HG03342 (cell line): ENCODE results near the gene CCBE1.

Experiments used
- ATAC-seq: cut with Tn5 transposase; IDR thresholded peaks from one replicate; pipeline ENCODE4 v1.9.1; 2021; ENCODE audit warnings: mild to moderate bottlenecking, moderate library complexity; ENCODE audit not compliant: unreplicated experiment

CCBE1 gene

DNA sequence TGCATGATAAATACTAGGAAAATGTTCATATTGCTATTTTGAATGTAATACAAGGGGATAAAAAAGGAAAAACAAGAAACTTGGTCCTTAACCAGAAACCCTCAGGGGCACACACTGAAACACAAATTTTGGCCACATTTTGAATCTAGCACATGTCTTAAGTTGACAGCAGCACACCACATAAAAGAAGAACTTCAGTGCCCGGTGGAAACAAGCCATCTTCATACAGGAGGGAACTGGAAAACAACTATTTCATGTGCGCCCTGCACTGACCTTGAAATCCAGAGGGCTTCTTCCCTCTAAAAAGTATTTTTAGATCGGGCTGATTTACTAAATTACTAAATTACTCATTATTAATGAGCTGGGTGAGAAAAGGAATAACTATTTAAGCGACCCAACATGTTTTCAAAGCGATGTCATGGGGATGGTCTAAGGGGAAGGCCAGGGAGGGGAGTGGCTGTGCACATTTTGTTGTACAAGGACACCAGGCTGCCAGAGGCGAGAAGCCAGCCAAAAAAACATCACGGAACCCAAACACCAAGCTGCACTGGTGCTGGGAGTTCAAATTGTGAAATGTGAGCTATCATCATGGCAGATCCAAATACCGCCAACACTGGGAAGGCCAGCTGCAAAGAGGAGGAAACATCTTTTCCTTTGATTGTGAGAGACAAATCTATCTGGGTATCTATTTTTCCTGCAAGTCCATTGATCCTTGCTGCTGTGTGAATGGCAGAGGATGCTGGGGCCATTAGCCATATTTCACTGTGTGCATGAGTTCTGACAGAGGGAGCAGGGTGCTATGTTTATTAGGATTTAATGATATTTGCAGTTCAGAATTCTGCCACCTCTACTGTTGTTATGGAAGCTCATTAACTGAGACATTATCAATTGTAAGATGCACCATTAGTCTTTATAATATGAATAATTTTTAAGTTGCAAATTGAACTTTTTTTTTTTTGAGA is 187.5 kb downstream of the CCBE1 start:
- no peak for ATAC-seq

DNA sequence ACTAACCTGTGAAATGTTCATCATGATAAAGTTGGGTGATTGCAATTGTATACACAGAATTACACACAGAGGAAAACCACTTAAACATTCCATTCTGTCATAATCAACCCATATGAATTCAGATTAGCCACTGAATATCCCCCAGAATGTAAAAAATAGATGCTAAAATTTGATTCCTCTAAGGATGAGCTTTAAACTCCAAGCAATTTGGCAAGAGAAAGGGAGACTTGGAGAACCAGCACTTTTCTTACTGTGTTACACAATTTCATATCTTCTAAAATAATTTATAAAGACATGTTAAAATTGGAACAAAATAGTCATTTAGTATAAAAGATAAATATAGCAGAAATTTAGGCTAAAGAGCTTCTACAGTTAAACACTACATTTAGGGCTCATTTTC is 191.9 kb downstream of the CCBE1 start:
- ATAC-seq, result no peak

DNA sequence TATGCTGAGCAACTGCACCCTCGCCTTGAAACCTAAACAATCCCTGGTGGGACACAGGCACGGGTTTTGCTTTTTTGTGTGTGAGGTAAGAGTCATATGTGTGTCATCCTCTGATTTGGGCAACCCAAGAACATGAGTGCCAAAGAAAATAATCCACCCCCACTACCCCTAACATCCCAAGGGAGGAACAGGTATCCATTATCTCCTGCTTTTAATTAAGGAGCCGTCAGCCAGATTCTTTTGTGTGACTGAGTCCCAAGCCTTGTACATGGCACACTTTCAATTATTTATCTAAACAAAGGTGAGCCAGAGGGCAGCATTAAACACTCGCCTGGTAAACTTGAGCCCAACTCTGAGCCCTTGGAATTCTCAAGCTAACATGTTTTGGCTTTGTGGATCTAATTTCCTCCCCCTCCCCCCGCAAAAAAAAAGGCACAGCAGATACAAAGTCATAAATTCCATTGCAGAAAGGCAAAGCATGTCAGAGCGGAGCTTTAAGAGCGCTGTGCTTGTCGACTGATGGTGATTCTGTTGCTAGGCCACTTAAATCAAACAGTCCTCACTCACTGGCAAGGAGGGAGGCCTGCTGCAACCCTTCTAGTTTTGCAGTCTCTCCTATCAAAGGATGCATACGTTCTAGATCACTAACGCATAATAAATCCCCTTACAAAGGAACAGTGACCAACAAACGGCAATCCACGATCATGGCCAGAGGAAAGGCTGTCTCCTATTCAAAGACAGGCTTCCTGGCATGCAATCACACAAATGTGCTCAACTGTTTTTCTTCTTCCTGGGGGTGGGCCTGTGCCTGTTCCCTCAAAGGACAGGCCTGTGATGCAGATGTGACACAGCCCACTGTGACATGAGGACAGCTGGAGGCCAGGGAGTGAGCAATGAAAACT is 194.7 kb downstream of the CCBE1 start:
- ATAC-seq, result no peak

DNA sequence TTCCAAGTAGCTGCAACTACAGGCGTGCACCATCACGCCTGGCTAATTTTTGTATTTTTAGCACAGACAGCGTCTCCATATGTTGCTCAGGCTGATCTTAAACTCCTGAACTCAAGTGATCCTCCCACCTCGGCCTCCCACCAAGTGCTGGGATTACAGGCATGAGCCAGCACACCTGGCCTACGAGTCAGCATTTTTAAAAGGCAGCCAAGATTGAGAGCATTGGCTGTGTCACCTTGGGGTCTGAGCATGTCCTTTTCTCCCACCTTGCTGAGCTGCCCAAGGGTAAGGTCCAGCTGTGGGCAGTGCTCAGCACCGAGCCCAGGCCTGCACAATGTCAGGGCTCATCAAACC is 195.3 kb downstream of the CCBE1 start:
- no peak for ATAC-seq

DNA sequence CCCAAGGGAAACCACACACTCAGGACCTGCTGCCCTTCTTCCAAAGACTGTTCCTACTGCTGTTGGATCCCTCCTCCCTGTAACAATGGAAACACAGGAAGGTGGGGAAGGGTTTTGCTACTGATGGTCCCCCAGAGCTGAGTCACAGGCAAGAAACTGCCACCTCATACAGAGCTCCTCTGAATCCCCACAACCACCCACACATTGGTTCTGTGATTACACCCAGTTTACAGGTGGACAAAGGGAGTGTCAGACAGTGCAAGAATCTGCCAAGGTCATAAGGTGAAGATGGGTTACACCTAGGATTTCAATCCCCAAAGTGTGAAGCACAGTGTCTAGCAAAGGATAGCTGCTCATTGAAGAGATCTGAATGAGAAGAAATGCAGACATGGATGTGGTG is 196.5 kb downstream of the CCBE1 start:
- ATAC-seq, result no peak

DNA sequence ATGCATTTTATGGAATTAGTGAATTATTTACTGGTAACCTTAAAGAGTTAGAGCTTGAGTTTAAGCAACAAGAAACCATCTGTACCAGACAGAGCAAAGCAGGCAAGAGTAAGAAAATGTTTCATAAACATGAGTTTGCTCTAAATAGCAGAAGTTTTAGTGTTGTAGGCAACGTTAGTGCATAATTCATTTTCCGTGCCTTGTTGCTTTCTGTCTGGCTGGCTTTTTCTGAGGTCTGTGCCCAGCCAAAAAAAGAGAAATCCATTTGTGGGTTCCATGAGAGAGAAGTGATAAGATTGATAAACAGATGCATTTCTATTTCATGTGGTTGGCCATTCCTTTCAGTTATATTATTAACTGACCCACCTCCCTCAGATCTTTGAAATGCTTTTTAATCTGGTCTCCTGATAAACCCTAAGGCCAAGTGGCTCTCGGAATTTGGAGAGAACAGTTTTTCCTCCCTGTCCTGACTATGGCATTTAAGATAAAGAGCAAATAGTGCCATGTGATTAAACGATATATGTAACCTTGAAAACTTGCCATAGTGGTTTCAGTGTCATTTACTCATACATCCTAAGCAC is 198.6 kb downstream of the CCBE1 start:
- ATAC-seq, result no peak

DNA sequence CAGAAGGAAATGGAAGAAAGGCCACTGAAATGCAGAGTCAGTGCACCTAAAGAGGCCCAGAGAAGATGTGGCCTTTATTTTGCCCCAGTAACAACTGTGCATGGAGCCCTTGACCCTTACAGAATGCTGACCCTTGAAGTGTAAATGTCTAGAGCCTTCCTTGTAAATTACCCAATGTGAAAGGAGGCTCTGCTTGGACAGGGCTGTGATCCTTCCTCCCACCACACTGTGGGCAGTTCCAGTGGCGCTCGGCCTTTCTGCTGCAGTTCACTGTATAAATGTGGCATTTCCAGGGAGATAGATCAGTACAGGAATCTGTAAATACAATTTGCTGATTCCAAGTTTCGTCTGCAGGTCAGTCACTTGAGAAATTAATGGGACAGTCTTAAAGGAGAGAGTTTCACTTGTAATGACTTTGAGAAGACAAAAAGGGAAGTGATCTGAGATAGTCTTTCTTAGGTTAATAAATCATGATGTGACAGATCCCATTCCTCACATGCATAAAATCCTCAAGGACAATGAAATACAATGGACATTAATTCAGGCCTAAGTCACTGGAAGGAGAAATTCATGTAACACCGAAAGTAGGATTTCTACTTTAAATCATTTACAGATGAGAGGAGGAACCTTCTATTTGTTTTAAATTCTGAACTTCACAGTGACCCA is 204.3 kb downstream of the CCBE1 start:
- no peak for ATAC-seq

DNA sequence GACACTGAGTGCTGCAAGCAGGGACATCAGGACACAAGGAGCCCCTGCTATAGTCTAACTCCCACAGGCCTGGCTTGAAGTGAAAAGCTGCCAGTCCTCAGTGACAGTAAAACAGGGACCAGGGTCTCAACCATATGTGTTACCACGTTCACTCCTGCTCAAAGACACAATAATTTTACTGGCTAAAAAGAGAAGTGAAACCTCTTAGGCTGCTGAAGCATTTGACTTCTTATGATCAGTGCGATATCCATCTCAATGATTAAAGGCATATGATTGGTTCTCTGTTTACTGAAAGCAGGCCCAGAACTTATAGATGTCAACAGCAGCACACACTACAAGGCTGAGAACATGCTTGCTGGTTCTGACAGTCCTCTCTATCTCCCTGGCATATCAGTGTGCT is 208.3 kb downstream of the CCBE1 start:
- peak; percentile 77 for ATAC-seq

DNA sequence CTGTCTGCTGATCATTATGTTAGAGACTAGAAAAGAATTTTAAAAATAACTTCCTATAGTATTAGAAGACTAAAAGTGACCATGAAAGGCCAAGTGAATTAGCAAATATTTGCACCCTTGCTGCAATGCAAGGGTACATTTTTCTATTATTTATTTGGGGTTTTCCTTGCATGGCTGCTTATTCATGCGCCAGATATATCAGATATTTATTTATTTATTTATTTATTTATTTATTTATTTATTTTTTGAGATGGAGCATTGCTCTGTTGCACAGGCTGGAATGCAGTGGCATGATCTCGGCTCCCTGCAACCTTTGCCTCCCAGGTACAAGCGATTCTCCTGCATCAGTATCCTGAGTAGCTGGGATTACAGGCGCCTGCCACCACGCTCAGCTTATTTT is 211.8 kb downstream of the CCBE1 start:
- no peak for ATAC-seq

DNA sequence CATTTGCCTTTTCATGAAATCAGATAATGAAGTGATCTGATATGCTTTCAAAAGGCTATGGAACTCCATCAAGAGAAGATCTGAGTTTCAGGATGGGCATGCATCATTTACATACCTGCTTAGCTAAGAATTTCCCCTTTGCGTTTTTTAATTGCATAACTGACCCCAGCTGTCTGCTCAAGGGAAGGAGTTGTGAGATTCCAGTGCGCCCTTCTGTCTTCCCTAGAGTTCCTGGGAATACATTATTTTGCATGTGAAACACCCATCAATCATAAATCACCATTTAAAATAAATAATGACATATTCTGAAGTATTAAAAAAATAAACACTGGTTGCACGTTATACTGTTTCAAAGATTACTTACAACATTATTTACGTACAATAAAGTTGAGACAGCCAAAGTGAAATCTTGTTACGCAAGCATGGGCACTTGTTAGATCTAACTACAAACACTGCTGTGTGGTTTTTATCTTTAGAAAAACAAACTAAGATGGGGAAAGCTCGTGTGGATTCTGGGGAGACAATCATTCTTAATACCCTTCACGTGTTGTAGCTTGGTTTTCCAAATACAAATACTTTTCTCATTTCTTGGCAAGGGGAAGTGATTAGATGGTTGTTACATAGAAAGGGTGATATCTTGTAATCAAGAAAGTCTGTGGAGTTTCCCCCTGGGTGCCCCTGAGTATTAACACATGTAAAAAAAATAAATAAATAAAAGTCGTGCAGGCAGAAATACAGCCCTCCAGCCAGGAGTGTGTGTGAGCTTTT is 212.5 kb downstream of the CCBE1 start:
- ATAC-seq, result no peak

DNA sequence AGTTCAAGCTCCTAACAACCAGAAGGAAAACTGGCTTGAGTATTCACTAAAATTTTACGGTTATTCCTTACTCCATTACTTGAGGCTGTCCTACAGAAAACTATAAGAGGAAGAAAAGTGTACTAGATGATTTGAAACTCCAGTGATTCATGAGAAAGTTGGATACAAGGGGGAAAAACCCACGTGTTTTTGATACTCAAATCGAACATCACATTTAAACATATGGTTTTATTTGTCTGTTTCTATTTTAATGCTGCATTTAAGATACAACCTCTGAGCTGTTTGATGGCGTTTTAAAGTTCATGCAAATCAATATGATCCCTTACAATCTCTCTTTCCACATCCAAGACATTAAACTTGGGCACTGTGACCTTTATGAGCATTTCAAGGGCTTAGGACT is 213.1 kb downstream of the CCBE1 start:
- ATAC-seq, result no peak

DNA sequence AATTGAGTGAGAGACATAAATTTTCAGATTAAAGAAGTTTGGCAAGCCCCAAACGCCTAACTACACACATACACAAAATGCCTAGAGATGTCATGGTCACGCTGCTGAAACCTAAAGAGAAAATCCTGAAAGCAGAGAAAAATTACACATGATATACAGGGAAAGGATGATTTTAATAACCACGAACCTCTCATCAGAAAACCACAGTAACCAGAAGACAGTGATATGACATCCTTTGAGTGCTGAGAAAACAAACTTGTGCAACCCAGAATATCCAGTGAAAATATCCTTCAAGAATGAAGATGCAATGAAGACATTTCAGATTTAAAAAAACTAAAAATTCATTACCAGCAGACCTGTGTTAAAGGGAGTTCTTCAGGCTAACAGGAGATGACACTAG is 215.8 kb downstream of the CCBE1 start:
- ATAC-seq, result no peak

DNA sequence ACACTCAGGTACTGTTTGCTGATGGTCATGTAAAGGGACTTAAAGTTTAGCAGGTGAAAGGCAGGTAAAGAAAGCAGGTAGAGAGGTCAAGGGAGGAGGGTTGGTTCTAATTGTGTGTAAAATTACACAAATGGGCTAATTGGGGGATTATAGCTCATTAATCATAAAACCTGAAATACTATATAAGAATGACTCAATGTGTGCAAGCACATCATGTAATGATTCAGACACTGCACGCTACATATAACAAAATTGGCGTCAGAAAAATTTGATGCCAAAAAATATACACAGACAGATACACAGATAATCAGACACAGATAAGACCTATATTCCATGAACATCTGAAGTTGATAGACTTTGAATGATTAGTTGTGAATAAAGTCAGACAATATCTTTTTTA is 217.4 kb downstream of the CCBE1 start:
- ATAC-seq, result no peak

DNA sequence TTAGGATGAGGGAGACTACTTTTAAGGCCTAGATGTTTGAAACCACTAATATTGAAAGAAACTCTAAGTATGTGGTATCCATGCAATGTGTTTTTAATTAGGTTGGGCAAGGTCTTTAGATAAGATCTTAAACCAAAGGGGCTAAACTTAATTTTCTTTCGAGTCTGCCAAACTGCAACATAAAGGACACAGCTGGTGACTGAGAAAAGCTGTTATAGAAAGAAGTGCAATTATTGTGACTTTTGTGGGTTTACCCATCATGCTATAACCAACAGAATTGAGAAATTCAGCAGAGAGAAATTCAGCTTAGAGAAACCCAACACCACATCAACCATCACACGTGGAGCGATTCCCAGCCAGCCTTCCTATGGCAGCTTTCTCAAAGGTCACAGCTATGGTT is 218.6 kb downstream of the CCBE1 start:
- no peak for ATAC-seq

DNA sequence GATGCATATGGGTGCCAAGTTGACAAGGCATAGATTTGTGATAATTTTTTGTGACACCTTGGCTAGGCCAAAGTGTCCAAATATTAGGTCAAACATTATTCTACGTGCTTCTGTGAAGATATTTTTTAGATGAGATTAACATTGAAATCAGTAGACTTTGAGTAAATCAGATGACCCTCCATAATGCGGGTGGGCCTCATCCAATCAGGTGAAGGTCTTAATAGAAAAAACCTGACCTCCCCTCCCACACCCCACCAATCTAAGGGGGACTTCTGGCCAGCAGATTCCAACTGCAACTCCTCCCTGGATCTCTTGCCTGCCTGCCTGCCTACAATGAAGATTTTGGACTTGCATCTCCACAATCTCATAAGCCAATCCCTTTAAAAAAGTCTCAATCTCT is 219.4 kb downstream of the CCBE1 start:
- ATAC-seq, result no peak

DNA sequence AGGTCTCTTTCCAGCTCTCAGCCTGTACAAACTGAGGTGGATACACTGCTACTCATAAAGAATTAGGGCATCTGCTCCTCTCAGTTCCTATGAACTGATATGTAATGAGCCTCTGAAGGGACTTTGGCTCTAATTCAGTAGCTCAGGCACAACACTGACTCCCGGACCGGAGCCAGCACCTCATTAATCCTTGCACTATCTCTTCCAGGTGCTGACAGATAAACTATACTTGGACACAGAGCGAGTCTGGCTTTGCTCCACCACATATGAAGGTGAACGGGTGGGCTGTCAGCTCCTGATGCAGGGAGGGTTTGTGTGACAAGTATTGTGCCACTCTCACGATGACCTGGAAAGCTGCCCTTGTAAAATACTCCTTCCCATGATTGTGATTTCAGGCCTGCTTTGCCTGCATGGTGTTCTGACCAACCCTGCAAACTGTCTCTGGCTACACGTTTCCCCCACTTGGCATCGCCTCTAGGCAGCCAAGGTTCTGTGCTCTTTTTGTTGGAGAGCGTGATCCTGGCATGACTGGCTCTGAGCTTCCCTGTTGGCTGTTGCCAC is 226.6 kb downstream of the CCBE1 start:
- no peak for ATAC-seq

DNA sequence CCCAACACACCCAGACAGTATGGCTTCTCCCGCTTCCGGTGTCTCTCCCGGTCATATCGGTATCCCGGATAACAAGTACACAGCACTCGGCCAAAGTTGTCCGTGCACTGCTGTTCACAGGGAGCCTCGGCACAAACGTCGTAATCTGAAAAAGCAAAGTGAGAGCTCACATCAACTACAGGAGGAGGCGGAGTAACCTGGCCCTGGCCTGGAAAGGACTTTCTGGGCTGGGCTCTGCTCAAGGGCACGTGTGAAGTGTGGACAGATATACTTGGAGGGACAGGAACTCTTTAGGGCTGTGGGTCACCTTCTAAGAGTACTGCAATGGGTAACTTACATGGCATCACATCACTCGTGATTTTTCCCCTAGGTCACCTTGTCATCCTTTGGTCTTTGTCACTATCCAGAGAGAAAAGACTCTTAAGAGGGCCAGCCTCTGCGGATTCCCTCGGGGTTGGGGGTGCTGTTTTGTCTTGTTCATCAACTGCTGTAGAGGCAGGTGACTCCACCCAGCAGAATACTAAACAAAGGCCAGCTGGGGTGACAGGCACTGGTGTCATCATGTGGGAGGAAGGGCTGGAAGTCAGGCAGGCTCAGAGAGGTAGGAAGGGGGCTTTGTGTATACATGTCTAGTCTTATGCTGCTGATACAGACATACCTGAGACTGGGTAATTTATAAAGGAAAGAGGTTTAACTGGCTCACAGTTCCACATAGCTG is 227.6 kb downstream of the CCBE1 start:
- no peak for ATAC-seq

DNA sequence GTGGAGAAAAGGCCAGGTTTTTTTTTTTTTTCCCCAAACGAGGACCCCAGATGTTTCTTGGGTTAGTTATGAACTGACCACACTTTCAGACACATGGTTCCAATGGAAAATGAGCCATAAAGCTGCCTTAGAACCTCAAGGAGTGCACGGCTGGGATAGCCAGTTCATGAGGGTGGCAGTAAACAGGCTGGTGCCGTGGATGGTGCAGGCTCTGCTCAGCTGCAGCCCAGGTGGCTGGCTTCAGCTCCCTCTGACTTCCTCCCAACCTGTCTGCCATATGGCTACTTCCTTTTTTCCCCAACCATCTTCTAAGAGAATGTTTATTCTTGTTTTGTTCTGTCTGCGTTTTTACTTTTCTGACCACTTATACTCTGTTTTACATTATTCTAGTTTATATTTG is 228.4 kb downstream of the CCBE1 start:
- ATAC-seq, result no peak

DNA sequence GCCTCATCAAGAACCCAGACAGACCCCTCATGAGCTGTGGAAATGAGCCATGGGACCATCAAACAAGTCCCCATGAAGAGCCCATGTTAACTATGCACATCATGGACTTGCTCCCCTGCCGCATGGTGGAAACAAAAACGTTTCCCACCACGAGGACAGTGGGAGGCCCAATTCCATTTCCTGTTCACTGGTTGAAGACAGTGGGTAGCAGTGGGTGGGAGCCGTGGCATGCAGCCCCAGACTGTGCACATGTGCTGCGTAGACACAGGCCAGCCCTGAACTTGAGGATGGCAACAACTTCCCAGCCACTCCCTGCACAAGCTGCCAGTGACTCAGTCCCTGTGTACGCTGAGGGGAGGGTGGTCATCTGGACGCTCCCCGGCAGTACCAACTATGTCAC is 229.7 kb downstream of the CCBE1 start:
- no peak for ATAC-seq
